ENCODE measurements around the gene PVALB.
A peak's percentile ranks its signal among the peaks of the same experiment; 100 is the strongest.

Gene PVALB

GRCh38 chr22:36816636-36817524 is at the start of gene PVALB:
PVALB (minus strand) TSS chr22:36817035; CDS start chr22:36817005, 30 bp downstream.
- DNase-seq (ENCODE audit: low read depth) = no peak

- DNase-seq (ENCODE audit: low read depth) = no peak
These were observed 48.5 kb upstream of the PVALB start for GRCh38 chr22:36865346-36865745.

- no peak for DNase-seq (ENCODE audit: low read depth)
These were observed 47.8 kb upstream of the PVALB start for GRCh38 chr22:36864454-36865215.

- DNase-seq (ENCODE audit: low read depth) = no peak
These were observed 47.1 kb upstream of the PVALB start for GRCh38 chr22:36863979-36864378.

GRCh38 chr22:36863281-36863680 is 46.4 kb upstream of the PVALB start:
- no peak for DNase-seq (ENCODE audit: low read depth)

- DNase-seq (ENCODE audit: low read depth) = no peak
These were observed 45.7 kb upstream of the PVALB start for GRCh38 chr22:36862251-36863242.

GRCh38 chr22:36860821-36861659 is 44.2 kb upstream of the PVALB start, which contains the start of gene NCF4:
NCF4 (plus strand) TSS chr22:36861006; CDS start chr22:36861172, 166 bp downstream.
- no peak for DNase-seq (ENCODE audit: low read depth)

- DNase-seq (ENCODE audit: low read depth) = no peak
These were observed 43.6 kb upstream of the PVALB start for GRCh38 chr22:36860438-36860820.

GRCh38 chr22:36860017-36860416 is 43.2 kb upstream of the PVALB start:
- no peak for DNase-seq (ENCODE audit: low read depth)

- DNase-seq (ENCODE audit: low read depth) = no peak
These were observed 42.1 kb upstream of the PVALB start for GRCh38 chr22:36858966-36859365.

- no peak for DNase-seq (ENCODE audit: low read depth)
These were observed 41.3 kb upstream of the PVALB start for GRCh38 chr22:36858156-36858555.

- DNase-seq (ENCODE audit: low read depth) = no peak
These were observed 39.9 kb upstream of the PVALB start for GRCh38 chr22:36856792-36857135.

- DNase-seq (ENCODE audit: low read depth) = peak; percentile 74
These were observed 39.4 kb upstream of the PVALB start for GRCh38 chr22:36856121-36856791.

GRCh38 chr22:36855478-36855877 is 38.6 kb upstream of the PVALB start:
- no peak for DNase-seq (ENCODE audit: low read depth)

- no peak for DNase-seq (ENCODE audit: low read depth)
These were observed 36.7 kb upstream of the PVALB start for GRCh38 chr22:36853407-36854099.

GRCh38 chr22:36852056-36852973 is 35.5 kb upstream of the PVALB start:
- no peak for DNase-seq (ENCODE audit: low read depth)

GRCh38 chr22:36850682-36851081 is 33.8 kb upstream of the PVALB start:
- no peak for DNase-seq (ENCODE audit: low read depth)

- DNase-seq (ENCODE audit: low read depth) = no peak
These were observed 33.2 kb upstream of the PVALB start for GRCh38 chr22:36850056-36850455.

- DNase-seq (ENCODE audit: low read depth) = no peak
These were observed 30.1 kb upstream of the PVALB start for GRCh38 chr22:36846949-36847348.

Measured in fibroblast of gingiva (primary cell).